GM18502 (cell line): ENCODE data around the gene TGFBI.

Source experiments
- ATAC-seq: cut with Tn5 transposase; IDR thresholded peaks from one replicate; pipeline ENCODE4 v1.9.1; 2021; ENCODE audit warnings: mild to moderate bottlenecking; ENCODE audit not compliant: unreplicated experiment, poor library complexity

TGFBI gene

DNA sequence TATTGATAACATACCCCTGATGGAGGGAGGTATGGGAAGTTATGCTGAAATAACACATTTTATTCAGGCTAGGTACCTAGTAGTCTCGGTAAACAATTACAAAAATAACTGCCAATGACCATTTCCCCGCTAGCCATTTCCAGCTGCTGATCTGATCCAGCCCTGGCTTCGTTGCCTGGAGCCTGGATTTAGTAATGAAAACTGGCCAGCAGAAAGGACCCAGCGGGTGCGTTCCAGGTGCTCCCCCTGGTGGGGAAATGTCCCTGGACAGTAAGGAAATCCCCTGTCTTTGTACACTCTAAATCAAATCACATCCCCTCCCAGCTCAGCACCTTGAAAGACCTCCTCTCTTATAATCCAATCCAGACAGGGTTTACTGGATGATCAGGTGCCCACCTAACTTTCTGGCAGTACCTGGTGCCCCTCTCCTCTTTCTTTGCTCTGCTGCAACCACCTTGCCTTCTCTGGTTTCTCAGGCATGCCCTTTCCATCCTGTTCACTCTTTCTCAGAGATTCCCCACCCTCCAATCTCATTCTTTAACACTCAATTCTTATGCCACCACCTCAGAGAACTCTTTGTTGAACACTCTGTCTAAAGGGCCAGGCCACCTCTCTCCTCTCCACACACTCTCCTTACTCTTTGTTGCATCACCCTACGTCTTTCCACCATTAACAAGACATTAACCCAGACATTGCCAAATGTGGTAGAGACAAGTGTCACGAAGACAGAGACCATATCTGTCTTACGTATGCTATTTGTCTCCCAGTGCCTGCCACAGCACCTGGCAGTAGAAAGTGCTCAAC lies 53.8 kb downstream of the TGFBI start:
- peak; percentile 29 for ATAC-seq

DNA sequence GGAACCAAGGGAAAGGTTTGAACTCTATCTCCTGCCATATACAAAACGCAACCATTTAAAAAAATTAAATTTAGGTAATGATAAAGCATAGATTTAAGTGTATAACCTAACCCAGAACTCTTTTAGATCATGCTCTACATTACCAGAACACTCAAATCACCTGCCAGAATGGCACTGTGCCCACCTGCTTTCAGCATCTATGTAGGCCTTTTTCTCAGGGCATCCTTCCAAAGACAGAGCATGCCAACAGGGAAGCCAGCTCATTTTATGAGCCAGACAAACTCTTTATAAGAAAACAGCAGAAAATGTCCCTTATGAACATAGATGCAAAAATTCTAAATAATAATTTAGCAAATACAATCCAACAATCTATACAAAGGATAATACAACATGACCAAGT lies 55.9 kb downstream of the TGFBI start:
- ATAC-seq: no peak

DNA sequence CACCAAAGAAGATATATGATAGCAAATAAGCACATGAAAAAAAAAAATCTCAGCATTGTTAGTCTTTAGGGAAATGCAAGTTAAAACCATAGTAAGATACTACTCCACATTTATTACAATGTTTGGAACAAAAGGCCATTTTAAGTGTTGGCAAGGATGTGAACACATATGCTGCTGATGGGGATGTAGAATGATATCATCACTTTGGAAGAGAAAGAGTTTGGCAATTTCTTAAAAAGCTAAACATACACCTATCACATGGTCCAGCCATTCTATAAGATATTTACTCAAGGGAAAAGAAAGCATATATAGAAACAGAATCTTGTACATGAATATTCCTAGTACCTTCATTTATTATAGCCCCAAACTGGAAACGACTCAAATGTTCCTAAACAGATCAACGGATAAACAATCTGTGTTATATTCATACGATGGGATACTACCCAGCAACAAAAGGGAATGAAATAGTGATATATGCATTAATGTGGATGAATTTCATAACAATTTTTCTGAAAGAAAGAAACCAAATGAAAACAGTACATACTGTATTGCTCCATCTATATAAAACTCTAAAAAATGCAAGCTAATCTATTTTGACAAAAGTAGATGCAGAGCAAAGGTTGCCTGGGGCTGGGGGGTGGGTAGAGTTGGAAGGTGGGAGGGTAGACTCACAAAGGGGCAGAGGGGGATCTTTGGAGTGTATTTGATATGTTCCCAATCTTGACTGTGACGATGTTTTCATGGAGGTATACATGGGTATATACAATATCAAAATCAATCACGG lies 58.2 kb downstream of the TGFBI start:
- no peak for ATAC-seq

DNA sequence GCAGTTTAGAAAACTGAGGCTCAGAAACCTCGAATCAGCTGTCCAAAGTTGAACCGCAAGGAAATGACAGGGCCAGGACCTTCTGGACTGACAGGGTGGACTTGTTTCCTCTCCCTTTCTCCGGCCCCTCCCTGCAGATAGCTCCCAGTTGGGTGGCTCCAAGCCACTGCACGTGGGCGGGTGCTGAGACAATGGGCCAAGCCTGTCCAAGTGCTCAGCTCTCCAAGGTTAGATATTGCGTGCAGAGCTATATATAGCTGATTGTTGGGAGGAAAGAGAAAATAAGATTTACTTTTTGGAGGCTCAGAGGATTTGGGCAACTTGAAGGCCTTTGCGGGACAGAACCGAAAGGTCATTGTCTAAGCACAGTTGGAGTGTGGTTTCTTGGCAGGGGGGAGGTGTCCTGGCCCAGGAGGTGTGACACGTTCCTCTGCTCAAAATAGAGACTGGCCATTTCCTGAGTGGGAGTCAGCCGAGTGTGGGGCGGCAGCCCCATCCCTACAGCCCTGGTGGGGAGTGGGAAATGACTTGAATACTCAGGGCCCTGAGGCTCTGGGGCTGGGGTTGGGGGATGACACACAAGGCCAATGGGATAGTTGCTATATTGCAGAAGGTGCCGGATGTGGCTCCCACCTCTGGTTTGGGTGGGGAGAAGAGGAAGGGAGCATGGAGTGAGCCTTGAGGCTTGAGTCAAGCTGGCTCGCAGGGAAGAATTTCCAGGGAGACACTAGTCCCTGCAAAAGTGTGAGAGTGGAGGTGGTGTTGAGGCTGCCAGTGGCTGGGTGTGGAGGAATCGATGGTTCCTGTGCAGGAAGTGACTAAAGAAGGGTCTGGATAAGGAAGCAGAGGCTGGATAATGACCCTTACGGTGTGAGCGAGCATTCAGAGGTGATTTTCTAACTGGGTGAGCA lies 59.4 kb downstream of the TGFBI start:
- ATAC-seq: no peak

DNA sequence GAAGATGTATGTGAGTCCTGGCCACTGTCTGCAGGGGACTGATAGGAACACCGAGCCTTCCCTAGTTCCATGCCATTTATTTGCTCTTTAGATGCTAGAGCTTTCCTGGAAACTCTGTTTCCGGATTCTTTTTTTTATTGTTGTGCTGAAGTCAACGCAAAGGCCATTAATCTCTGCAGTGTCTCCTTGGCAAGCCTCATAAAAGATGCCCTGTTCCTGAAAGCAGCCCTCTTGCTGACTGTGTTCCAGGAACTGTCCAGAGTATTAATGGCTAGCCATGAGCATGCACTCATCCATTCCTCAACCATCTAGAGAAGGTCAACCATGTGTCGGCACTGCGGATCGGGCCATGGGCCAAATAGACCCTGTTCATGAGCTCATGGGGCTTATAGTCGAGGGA lies 61.0 kb downstream of the TGFBI start:
- no peak for ATAC-seq

DNA sequence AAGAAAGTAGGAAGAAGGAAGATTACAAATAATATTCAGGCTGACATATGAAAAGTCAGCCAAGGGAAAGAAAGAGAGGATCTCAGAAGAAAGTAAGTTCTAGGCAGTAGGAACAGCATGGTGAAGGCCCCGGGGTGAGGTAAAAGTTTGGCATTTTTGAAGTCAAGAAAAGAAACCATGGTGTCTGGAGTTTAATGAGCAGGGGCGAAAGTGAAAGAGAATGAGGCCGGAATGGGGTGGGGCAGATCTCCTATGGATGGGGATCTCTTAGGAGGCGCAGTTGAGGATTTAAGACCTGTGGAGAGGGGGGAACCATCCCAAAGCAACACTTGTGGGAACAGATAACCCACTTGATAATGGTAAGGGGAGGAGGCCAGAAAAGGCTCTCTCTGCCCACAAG lies 61.5 kb downstream of the TGFBI start:
- ATAC-seq: no peak

DNA sequence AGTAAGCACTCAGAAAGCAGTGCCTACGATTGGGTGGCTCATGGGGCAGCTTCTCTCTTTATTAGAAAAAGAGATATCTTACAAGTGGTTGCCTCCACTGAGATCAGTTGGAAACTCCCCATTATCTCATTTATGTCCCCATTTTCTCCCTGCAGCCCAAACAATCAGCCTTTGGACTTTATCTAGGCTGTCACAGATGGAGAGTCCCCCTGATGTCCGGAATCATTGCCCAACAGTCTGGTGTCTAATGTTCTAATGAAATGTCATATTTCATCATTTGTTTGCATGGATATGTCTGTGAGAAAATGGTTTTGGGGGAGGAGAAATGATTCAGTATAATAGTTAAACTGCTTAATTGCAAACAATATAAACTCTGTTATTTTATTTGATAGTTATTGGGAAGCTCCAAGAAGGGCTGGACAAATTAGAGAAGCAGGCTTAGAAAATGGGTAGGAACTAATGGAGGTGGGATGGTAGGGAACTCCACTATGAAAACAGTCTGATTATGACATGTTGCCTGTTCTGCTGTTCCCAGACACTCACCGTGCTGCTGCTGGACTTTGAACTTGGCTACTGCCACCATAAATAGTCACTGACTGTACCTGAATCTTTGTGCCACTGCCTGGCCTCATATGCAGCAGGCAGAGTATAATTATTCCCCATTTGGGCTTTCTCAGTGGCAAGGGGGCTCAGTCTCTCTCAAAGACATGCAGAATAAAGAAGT lies 65.6 kb downstream of the TGFBI start:
- no peak for ATAC-seq

DNA sequence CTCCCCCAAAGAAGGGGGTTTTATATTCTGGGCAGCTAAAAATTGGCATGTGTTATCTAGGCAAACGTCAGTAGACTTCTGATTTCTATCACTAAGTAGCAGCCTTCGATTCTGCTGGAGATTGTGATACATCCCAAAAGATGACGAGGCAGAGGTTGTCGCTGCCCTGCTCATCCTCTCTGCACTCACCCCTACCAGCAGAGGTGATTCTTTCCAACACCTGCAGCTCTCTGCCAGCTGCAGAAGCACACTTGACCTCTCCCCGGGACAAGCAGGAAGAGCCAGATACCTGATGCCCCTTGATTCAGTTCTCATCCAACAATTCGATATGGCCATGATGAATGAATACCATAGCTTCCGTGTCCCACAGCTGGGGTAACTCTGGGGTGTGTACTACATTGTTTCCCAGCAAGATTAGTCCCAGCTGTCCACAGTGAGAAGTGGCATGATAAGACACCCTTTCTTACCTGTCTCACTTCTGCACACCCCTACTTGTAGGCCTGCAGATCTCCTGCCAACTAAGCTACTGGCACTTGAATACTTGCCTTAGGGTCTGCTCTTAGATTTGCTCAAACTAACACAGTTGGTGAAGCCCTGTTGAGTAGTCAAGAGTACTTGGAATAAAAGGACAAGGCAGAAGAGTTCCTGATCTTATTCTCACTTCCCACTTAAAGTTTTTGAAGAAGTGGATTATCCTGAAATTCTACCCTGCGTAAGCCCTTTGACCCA lies 66.3 kb downstream of the TGFBI start:
- no peak for ATAC-seq

DNA sequence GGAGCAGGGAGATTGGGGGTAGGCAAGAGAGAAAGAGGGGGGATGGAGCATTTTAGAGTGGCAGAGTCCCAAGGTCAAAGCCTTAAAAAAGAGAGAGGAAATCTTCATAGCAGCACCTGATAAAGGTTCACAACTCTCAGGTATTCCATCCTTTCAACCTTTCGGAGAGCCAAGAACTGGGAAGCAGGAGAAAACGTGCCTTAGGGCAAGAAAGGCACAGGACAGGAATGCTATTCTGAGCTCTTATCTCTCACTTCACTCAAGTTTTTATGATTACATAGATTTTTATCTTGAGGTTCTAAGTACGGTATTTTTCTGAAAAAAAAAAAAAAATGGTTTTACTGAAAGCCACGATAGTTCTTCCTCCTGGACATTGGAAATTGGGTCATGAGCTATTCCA lies 69.4 kb downstream of the TGFBI start:
- ATAC-seq: no peak

DNA sequence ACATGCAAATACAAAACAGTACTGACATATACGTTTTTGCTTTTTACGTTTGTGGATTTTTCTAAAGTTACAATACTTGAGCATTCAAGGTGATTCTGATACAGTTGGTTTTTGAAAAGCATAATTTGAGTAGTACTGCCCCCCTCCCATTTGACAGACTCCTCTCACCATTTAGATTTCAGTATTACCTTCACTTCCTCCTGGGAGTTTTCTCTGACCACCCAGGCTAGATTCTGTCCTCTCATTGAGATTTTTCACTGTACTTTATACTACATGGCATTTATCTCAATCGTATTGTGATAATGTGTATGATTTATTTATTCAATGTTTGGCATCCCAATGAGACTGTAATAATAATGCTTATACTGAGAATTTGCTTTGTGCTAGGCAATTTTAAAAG lies 71.1 kb downstream of the TGFBI start:
- ATAC-seq: no peak

DNA sequence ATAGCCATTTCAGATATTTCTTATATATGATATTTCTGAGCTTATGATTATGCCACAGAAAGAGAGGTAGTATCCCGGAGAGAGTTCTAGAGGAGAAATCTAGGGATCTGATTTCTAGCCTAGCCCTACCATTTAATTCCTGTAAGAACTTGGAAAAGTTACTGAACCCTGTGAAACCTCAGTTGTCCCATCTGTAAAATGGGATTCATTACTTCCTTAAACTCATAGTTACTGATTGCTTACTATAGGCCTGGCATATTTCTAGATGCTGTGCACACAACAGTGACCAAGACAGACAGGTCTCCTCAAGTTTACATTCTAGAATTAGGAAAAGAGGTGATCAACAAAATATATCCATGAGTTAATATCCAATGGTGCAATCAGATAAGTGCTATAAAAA lies 73.1 kb downstream of the TGFBI start:
- no peak for ATAC-seq

DNA sequence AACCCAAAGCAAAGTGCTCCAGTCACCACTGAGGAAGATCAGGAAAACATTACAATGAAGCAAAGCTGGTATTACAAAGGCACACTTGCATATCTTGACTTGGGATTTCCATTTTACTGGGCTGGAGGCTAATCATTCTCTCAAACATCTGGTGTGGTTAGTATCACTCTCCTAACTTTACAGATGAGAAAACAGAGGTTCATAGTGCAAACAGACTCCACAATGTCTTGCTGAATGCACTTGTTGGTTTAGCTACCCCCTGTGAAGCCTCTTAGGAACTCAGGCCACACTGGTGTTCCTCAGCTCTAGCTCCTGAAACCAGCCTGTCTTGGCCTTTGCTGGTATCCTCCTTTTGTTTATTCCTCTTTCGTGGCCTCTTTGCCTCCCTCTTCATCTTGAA lies 74.3 kb downstream of the TGFBI start:
- no peak for ATAC-seq

DNA sequence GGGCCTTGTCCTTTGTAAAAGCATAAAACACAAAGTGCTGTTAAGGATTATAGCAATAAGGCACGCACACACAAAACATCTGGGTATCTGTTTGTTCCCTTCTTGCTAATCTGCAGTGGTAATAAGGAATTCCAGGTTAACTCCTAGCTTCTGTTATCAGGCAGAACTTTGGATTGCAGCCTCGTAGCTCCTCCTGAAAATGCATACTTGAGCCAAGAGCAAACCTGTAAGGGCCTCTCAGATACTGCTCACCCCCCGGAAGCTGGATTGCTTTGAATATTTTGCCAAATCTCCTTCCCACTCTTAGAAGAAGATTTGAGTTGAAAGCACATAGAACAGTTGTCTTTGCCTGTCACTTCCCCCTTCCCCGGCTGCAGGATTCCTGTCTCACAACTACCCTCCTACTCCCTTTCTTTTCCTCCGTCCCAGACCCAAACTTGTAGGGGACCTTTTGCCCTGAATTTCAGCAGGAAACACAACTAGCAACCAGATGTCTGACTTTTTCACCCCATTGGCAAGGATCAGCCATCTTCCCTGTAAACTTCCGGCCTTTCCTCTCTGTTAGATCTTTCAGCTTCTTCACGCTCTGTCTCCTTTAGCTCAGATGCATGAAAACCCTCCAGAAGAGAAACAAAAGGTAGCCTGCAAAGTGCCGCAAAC lies 75.6 kb downstream of the TGFBI start:
- no peak for ATAC-seq

DNA sequence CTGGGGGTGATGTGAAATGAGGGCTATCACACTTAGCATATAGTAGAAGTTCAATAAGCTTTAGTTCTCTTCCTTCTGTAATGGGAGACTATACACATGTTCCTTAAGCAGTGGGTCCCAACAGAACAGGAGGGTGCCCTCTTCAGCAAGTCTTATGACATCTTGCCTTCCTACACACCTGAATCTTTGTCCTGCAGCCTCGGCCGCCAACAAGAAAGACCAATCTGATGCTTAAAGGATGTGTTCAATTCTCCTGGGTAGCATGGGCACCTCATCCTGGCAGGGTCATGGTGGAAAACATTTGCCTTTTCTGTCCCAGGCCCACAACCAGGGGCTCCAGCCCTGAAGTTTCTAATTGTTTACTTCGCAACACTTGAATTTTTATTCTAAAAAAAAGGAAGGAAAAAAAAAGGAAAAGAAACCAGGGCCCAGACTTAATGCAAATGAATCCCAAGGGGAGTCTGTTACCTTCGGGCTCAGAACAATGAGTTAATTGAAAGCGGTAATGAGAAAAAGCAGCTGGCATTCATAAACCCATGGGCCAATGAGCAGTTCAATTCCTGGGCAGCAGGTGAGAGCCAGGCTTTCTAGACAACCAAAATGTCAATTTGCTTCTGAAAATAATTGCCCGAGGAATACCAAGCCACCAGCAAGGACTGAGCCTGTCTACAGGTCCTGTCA lies 77.7 kb downstream of the TGFBI start:
- no peak for ATAC-seq

DNA sequence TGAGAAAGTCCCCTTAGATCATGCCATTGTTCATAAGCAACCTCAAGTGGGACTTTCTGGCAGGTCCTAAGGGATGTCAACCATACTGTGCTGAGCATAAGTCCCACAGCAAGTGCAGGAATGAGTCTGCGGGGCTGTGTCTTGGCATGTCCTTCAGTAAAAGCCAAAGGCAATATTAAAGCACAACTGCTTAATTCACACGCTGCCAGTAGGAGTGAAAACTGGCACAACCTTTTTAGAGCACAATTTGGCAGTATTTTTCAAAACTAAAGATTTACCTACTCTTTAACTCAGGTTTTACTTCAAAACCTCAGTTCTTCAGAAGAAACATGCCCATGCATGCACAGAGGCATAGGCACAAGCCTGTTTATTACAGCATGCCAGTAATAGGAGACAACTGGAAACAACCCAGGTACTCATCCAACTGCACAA lies 79.4 kb downstream of the TGFBI start:
- ATAC-seq: peak; percentile 68

DNA sequence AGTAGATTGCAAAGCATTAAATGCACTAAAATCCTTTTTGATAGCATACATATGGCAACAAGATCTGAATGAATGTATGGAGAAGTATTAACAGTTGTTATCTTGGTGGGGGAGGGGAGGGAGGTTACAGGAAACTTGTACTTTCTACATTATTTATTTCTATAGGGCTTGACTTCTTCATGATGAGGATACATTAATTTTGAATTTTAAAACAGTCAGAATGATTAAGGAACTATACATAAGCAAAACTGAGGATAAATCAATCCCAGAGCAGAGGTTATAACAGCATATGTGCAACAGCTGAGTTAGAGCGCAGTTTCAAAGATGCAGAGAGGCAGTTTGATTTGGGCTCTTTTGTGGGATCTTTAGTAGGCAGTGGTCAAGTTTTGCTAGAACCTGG lies 80.0 kb downstream of the TGFBI start:
- ATAC-seq: no peak

DNA sequence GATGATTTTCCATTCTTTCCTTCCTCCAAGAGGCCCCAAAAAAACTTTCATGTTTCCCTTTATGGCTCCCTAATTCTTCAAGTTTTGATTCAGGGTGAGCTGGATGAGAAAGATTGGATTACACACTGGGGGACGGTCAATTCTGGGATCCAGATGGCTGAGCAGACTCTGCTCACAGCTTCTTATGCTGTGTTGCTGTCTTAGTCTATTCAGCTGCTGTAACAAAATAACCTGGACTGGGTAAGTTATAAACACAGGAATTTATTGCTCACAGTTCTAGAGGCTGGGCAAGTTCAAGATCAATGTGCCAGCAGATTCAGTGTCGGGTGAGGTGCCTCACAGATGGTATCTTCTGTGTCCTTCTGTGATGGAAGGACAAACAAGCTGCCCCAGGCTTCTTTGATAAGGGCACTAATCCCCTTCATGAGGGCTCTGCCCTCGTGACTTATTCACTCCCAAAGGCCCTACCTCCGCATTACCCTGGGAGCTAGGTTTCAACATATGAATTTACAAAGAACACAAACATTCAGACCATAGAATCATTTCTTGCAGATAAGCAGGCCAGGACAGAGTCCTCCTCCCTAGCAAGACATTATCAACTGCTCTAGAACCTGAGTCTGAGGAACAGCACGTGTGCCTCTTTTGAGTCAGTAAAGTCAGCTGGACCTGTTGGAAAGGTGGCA lies 80.8 kb downstream of the TGFBI start:
- ATAC-seq: no peak
